Tibial nerve (tissue), 4 donors: Measurements from ENCODE around the gene CRABP1. TPM values are rescaled to one million over a fixed set of nuclear protein-coding genes. Genes with fewer than 3 reads are reported as not detected.

ENCODE experiments used
- DNase-seq, 2 donors: peaks; one replicate each; pipeline ENCODE4 v3.0.0-alpha.2; 2019; ENCODE audit warnings: low spot score in 2 of 2
- H3K27ac ChIP-seq, 4 donors: fragments of 200-600 bp; sonication (generic) in 3 of 4; one replicate each; pipeline ENCODE4 v1.5.1; 2017 to 2019; ENCODE audit warnings: mild to moderate bottlenecking in 1 of 4
- H3K27me3 ChIP-seq, 2 donors: fragments of 200-600 bp; sonication (generic) in 1 of 2; one replicate each; pipeline versions ENCODE4 v1.5.1 to v1.6.0; 2017 to 2019
- H3K36me3 ChIP-seq, 3 donors: fragments of 200-600 bp; sonication (generic); one replicate each; pipeline ENCODE4 v1.5.1; 2018 to 2019
- H3K4me1 ChIP-seq, 4 donors: fragments of 200-600 bp; sonication (generic) in 3 of 4; one replicate each; pipeline ENCODE4 v1.5.1; 2017 to 2019
- H3K4me3 ChIP-seq, 4 donors: fragments of 200-600 bp; sonication (generic) in 3 of 4; one replicate each; pipeline ENCODE4 v1.5.1; 2017 to 2019; ENCODE audit warnings: mild to moderate bottlenecking in 1 of 4, moderate library complexity in 1 of 4
- H3K9me3 ChIP-seq, 4 donors: fragments of 200-600 bp; sonication (generic) in 3 of 4; one replicate each; pipeline ENCODE4 v1.5.1; 2017 to 2019
- CTCF ChIP-seq, 5 experiments: fragments of 200-600 bp in 3 of 5; fragments of 450-650 bp in 2 of 5; sonication (generic) in 3 of 5; IDR thresholded peaks; one replicate each; pipeline ENCODE4 v1.5.1; 2016 to 2019; ENCODE audit warnings: antibody characterized with exemption in 5 of 5, mild to moderate bottlenecking in 3 of 5, moderate library complexity in 2 of 5
- EP300 ChIP-seq, 2 donors: sonication (generic); formaldehyde crosslinking; IDR thresholded peaks; one replicate each; pipeline ENCODE4 v1.6.1; 2017; ENCODE audit warnings: antibody characterized with exemption in 2 of 2, mild to moderate bottlenecking in 1 of 2
- POLR2A ChIP-seq, 2 donors: fragments of 450-650 bp; IDR thresholded peaks; one replicate each; pipeline ENCODE4 v1.6.1; 2017; ENCODE audit warnings: antibody characterized with exemption in 2 of 2, mild to moderate bottlenecking in 2 of 2, moderate library complexity in 2 of 2
- WGBS, 2 donors: methylation state at CpG; one replicate each; pipeline ENCODE4 v1.1.5; 2018; 5-methylcytosine and 5-hydroxymethylcytosine counted together
- total RNA-seq, 4 donors: library from RNA; depleted of rRNA; stranded (reverse); fragments of >200 nt; gene quantifications; one replicate each; pipeline ENCODE4 v1.1.0, GENCODE V29; 2016

The CRABP1 gene
- total RNA-seq, 4 donors from 2014 or later, result 1.6 to 6.6 TPM; not detected in 2

GRCh38 chr15:78364233-78364632 lies 24.1 kb downstream of the CRABP1 start:
- Histone ChIP-seq H3K9me3 (no peaks in the 10 kb centered on the region), H3K4me1 (peaks cover 0 to 12% (median 0%) of the 10 kb centered on the region in 4 donors), H3K27me3 (peaks cover 0 to 1% of the 10 kb centered on the region in 2 donors), H3K27ac (no peak overlapping the region), H3K4me3 (no peak overlapping the region), H3K36me3 (no peaks in the 10 kb centered on the region)
- no peak for TF ChIP-seq EP300 (IDR thresholded peaks at IDR 0.05)
- TF ChIP-seq POLR2A (IDR thresholded peaks at IDR 0.05), result no peak
- TF ChIP-seq CTCF (IDR thresholded peaks at IDR 0.05), result no peak
- WGBS, 2 donors, result 54 to 64% methylated on average over 7 of the region's 7 CpGs
- DNase-seq, result no peak

DNA sequence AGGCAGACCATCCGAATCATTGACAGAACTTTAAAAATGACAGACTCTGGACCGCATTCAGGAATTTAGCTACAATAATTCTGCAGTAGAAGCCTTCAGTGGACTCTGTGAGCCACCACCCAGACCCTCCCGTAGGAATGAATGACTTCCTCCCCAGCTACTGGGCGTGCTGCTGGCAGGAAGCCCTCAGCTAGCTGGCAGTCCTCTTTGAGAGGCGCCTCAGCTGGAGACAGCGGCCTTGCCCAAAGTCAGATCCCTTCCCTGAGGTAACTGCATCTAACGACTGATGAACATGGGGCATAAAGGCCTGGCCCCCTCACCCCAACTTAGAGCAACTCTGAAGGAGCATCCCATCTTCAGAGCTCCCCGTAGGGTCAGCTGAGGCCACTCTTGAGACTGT lies 25.8 kb downstream of the CRABP1 start:
- no peaks in the 10 kb centered on the region for H3K9me3 ChIP-seq
- no peaks in the 10 kb centered on the region for H3K27me3 ChIP-seq
- TF ChIP-seq POLR2A (IDR thresholded peaks at IDR 0.05), result no peak
- no peak for TF ChIP-seq EP300 (IDR thresholded peaks at IDR 0.05)
- TF ChIP-seq CTCF (IDR thresholded peaks at IDR 0.05), result no peak
- H3K4me3 ChIP-seq, result no peak overlapping the region
- H3K36me3 ChIP-seq, result no peaks in the 10 kb centered on the region
- peaks cover 0 to 12% (median 0%) of the 10 kb centered on the region in 4 donors for H3K4me1 ChIP-seq
- H3K27ac ChIP-seq, result no peak overlapping the region
- WGBS, 2 donors, result 23 to 35% methylated on average over 8 of the region's 8 CpGs
- DNase-seq, result no peak

- no peak for DNase-seq
- H3K4me3 ChIP-seq, result no peak overlapping the region
- TF ChIP-seq EP300 (IDR thresholded peaks at IDR 0.05) (no peak), POLR2A (IDR thresholded peaks at IDR 0.05) (no peak), CTCF (IDR thresholded peaks at IDR 0.05) (no peak)
- H3K27me3 ChIP-seq, result no peaks in the 10 kb centered on the region
- 87 to 88% methylated on average over 5 of the region's 5 CpGs for WGBS, 2 donors
- H3K9me3 ChIP-seq, result no peaks in the 10 kb centered on the region
- peaks cover 0 to 9% (median 0%) of the 10 kb centered on the region in 4 donors for H3K4me1 ChIP-seq
- no peak overlapping the region for H3K27ac ChIP-seq
- no peaks in the 10 kb centered on the region for H3K36me3 ChIP-seq
Observed at GRCh38 chr15:78366342-78366741, 26.2 kb downstream of the CRABP1 start.

DNA sequence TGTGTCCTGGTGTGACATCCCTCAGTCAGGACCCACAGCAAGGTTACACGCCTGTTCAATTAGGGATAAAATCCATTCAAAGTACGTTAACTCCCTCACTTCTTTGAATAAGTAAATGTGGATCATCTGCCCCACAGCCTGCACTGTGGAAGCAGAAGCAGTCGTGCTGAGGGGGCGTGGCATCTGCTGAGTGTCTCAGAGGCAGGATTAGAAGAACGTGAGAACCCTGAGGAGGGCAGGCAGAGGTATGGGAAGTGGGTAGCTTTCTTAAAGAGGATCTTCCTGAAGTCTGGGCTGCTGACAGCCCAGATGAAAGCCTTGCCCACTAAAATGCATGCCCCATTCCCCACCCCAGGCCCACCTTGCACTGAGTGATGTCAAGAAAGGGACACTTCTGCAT lies 28.5 kb downstream of the CRABP1 start:
- H3K4me1 ChIP-seq, result peaks cover 0 to 5% (median 0%) of the 10 kb centered on the region in 4 donors
- no peaks in the 10 kb centered on the region for H3K9me3 ChIP-seq
- H3K27ac ChIP-seq, result no peak overlapping the region
- no peaks in the 10 kb centered on the region for H3K27me3 ChIP-seq
- H3K36me3 ChIP-seq, result no peaks in the 10 kb centered on the region
- WGBS, 2 donors, result 33 to 49% methylated on average over 5 of the region's 5 CpGs
- no peak overlapping the region for H3K4me3 ChIP-seq
- DNase-seq, result no peak
- TF ChIP-seq POLR2A (IDR thresholded peaks at IDR 0.05) (no peak), EP300 (IDR thresholded peaks at IDR 0.05) (no peak), CTCF (IDR thresholded peaks at IDR 0.05) (no peak)

GRCh38 chr15:78369161-78369560 lies 29.0 kb downstream of the CRABP1 start:
- H3K4me3 ChIP-seq, result no peak overlapping the region
- H3K4me1 ChIP-seq, result peaks cover 0 to 5% (median 0%) of the 10 kb centered on the region in 4 donors
- H3K27ac ChIP-seq, result no peak overlapping the region
- no peaks in the 10 kb centered on the region for H3K9me3 ChIP-seq
- WGBS, 2 donors, result 62 to 66% methylated on average over 3 of the region's 3 CpGs
- TF ChIP-seq EP300 (IDR thresholded peaks at IDR 0.05), result no peak
- no peak for TF ChIP-seq CTCF (IDR thresholded peaks at IDR 0.05)
- no peak for TF ChIP-seq POLR2A (IDR thresholded peaks at IDR 0.05)
- DNase-seq, result no peak
- no peaks in the 10 kb centered on the region for H3K27me3 ChIP-seq
- no peaks in the 10 kb centered on the region for H3K36me3 ChIP-seq
